K562 (cell line): Measurements from ENCODE around the gene SLC39A13. TPM values are rescaled to one million over a fixed set of nuclear protein-coding genes. Genes with fewer than 3 reads are reported as not detected.

Source experiments
- BACH1 ChIP-seq: fragments of 200-800 bp; sonication (Bioruptor generic); IDR thresholded peaks from 2 replicates; pipeline ENCODE4 v1.6.1; 2016; ENCODE audit warnings: missing genetic modification characterization, missing compliant biosample characterization
- ETS1 ChIP-seq: conservative IDR thresholded peaks from 2 replicates; pipeline ENCODE4 v1.6.1; 2011; ENCODE audit warnings: low read depth, mild to moderate bottlenecking, low read length; ENCODE audit not compliant: control insufficient read depth
- FUS ChIP-seq: fragments of 200-400 bp; formaldehyde crosslinking; optimal IDR thresholded peaks from 2 replicates; pipeline ENCODE3; 2017; ENCODE audit warnings: low read depth, low read length
- GABPA ChIP-seq: fragments of 200-800 bp; sonication (Bioruptor generic); conservative IDR thresholded peaks from 2 replicates; pipeline ENCODE4 v1.6.1; 2016; ENCODE audit warnings: low read depth, missing genetic modification characterization, missing compliant biosample characterization
- MTA2 ChIP-seq: fragments of 450-650 bp; IDR thresholded peaks from 2 replicates; pipeline ENCODE4 v1.6.1; 2016; ENCODE audit warnings: low read depth
- POLR2G ChIP-seq: fragments of 200-400 bp; formaldehyde crosslinking; IDR thresholded peaks from 2 replicates; pipeline ENCODE4 v1.6.1; 2017; ENCODE audit warnings: low read depth, mild to moderate bottlenecking, antibody characterized with exemption, low read length, moderate library complexity
- TARDBP ChIP-seq: fragments of 450-650 bp; IDR thresholded peaks from 2 replicates; pipeline ENCODE4 v1.6.1; 2016
- TFAM ChIP-seq: fragments of 250-450 bp; sonication (Bioruptor Pico); conservative IDR thresholded peaks from 2 replicates; pipeline ENCODE4 v1.5.0; 2021; ENCODE audit warnings: mild to moderate bottlenecking, moderate library complexity
- THRB ChIP-seq: fragments of 450-650 bp; formaldehyde crosslinking; conservative IDR thresholded peaks from 2 replicates; pipeline ENCODE4 v1.4.0; 2022; ENCODE audit warnings: mild to moderate bottlenecking, missing genetic modification characterization
- ZNF436 ChIP-seq: fragments of 250-450, 450-650 bp; sonication (Bioruptor Pico); formaldehyde crosslinking; IDR thresholded peaks from 2 replicates; pipeline ENCODE4 v1.7.0; 2020; ENCODE audit warnings: mild to moderate bottlenecking
- ZNF445 ChIP-seq: fragments of 250-450 bp; sonication (Bioruptor Pico); IDR thresholded peaks from 2 replicates; pipeline ENCODE4 v1.4.0; 2020; ENCODE audit warnings: low read depth, mild to moderate bottlenecking, moderate library complexity
- polyA plus RNA-seq, 8 experiments: library from polyadenylated mRNA; depleted of rRNA in 4 of 8; stranded (reverse) in 5 of 8; unstranded in 3 of 8; fragments of >200 nt; fragmentation: Nextera tagmentation in 2 of 8; fragmentation: Illumina TruSeq in 1 of 8; extraction: Ambion mirVana in 2 of 8; extraction: Trizol in 1 of 8; gene quantifications; 2 replicates each; pipeline versions ENCODE4 v1.2.1 to v1.2.3, GENCODE V29; 2011 to 2014; ENCODE audit warnings: inconsistent platforms in 1 of 8, missing spikeins in 1 of 8
- total RNA-seq, 7 experiments: library from RNA; depleted of rRNA in 6 of 7; stranded (reverse); fragments of >200 nt in 6 of 7; fragmentation: Illumina TruSeq in 2 of 7; extraction: Trizol in 2 of 7; gene quantifications; 2 replicates each; pipeline versions ENCODE4 v1.2.1 to v1.2.3, GENCODE V29; 2011 to 2021; ENCODE audit warnings: low replicate concordance in 1 of 7
- TF ChIP-seq, protein P1 (sequence below): fragments of 200-800 bp; sonication (Bioruptor generic); IDR thresholded peaks from 2 replicates; pipeline ENCODE4 v1.6.1; 2016; ENCODE audit warnings: missing genetic modification characterization, missing compliant biosample characterization
- TF ChIP-seq, protein P2 (sequence below): sonication (generic); formaldehyde crosslinking; IDR thresholded peaks from 2 replicates; pipeline ENCODE4 v1.9.0; 2022; ENCODE audit warnings: mild to moderate bottlenecking, missing genetic modification reagents
- TF ChIP-seq, protein P3 (sequence below): fragments of 450-650 bp; IDR thresholded peaks from 2 replicates; pipeline ENCODE4 v1.6.1; 2016; ENCODE audit warnings: borderline replicate concordance

Gene SLC39A13
- total and polyA plus RNA-seq, 9 of the 15 experiments (the other 6 are each of a cell fraction or from before 2014, with no cell fraction given) = 0.17 to 15.9 (median 3.2) TPM

- TF ChIP-seq, protein P1, sequence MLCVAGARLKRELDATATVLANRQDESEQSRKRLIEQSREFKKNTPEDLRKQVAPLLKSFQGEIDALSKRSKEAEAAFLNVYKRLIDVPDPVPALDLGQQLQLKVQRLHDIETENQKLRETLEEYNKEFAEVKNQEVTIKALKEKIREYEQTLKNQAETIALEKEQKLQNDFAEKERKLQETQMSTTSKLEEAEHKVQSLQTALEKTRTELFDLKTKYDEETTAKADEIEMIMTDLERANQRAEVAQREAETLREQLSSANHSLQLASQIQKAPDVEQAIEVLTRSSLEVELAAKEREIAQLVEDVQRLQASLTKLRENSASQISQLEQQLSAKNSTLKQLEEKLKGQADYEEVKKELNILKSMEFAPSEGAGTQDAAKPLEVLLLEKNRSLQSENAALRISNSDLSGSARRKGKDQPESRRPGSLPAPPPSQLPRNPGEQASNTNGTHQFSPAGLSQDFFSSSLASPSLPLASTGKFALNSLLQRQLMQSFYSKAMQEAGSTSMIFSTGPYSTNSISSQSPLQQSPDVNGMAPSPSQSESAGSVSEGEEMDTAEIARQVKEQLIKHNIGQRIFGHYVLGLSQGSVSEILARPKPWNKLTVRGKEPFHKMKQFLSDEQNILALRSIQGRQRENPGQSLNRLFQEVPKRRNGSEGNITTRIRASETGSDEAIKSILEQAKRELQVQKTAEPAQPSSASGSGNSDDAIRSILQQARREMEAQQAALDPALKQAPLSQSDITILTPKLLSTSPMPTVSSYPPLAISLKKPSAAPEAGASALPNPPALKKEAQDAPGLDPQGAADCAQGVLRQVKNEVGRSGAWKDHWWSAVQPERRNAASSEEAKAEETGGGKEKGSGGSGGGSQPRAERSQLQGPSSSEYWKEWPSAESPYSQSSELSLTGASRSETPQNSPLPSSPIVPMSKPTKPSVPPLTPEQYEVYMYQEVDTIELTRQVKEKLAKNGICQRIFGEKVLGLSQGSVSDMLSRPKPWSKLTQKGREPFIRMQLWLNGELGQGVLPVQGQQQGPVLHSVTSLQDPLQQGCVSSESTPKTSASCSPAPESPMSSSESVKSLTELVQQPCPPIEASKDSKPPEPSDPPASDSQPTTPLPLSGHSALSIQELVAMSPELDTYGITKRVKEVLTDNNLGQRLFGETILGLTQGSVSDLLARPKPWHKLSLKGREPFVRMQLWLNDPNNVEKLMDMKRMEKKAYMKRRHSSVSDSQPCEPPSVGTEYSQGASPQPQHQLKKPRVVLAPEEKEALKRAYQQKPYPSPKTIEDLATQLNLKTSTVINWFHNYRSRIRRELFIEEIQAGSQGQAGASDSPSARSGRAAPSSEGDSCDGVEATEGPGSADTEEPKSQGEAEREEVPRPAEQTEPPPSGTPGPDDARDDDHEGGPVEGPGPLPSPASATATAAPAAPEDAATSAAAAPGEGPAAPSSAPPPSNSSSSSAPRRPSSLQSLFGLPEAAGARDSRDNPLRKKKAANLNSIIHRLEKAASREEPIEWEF (CRISPR knock-in tag) = no peak
- TF ChIP-seq THRB (CRISPR knock-in tag) (0 out of 2 replicates have a peak, but pooled peaks have one; percentile 76), ETS1 (0 out of 2 replicates have a peak, but pooled peaks have one; percentile 19), MTA2 (no peak), ZNF445 (no peak), FUS (no peak), GABPA (tag) (peak; percentile 95), TFAM (CRISPR knock-in tag) (no peak), POLR2G (peak; percentile 95), BACH1 (peak; percentile 50; the same call in 1 of the 2 replicates), ZNF436 (no peak), TARDBP (no peak)
- TF ChIP-seq, protein P2, sequence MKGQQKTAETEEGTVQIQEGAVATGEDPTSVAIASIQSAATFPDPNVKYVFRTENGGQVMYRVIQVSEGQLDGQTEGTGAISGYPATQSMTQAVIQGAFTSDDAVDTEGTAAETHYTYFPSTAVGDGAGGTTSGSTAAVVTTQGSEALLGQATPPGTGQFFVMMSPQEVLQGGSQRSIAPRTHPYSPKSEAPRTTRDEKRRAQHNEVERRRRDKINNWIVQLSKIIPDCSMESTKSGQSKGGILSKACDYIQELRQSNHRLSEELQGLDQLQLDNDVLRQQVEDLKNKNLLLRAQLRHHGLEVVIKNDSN (CRISPR knock-in tag) = no peak
- TF ChIP-seq, protein P3, sequence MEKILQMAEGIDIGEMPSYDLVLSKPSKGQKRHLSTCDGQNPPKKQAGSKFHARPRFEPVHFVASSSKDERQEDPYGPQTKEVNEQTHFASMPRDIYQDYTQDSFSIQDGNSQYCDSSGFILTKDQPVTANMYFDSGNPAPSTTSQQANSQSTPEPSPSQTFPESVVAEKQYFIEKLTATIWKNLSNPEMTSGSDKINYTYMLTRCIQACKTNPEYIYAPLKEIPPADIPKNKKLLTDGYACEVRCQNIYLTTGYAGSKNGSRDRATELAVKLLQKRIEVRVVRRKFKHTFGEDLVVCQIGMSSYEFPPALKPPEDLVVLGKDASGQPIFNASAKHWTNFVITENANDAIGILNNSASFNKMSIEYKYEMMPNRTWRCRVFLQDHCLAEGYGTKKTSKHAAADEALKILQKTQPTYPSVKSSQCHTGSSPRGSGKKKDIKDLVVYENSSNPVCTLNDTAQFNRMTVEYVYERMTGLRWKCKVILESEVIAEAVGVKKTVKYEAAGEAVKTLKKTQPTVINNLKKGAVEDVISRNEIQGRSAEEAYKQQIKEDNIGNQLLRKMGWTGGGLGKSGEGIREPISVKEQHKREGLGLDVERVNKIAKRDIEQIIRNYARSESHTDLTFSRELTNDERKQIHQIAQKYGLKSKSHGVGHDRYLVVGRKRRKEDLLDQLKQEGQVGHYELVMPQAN = peak; percentile 87
Observed at GRCh38 chr11:47426062-47426956, 17.9 kb downstream of the SLC39A13 start, which contains the start of gene PSMC3 (continued).
